ENCODE measurements around the gene OR52J3.
"Not testable (repeated sequence)": the region's sequence is repeated elsewhere in the genome, so short reads cannot be mapped to it uniquely, and the experiment has no call there.

DNA sequence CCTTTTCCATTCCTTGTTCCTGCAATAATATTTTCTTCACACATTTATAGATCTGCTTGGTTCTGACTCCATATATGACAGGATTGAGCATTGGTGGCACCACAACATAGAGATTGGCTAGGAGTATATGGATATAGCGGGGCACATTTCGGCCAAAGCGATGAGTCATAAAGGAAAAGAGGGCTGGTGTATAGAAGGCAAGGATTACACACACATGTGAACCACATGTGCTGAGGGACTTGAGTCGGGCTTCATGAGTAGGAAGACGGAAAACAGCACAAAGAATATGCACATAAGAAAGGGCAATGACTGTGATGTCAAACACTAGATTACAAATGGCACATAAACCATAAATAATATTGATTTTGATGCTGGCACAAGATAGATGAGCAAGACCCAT lies 12.4 kb downstream of the OR52J3 start:
- not testable (repeated sequence) for TF ChIP-seq POLR2A (IDR thresholded peaks at IDR 0.05; ENCODE audit: low read length); GATA1 (IDR thresholded peaks at IDR 0.05; ENCODE audit: low read depth, low read length)

Measured in erythroblast (primary cell).